GM18505 (cell line): ENCODE data around the gene KIAA1210.

ENCODE experiments used
- ATAC-seq: cut with Tn5 transposase; IDR thresholded peaks from one replicate; pipeline ENCODE4 v1.9.1; 2021; ENCODE audit not compliant: unreplicated experiment
- POLR2A ChIP-seq: IDR thresholded peaks from 4 replicates; pipeline ENCODE4 v1.6.1; 2011; ENCODE audit warnings: borderline replicate concordance; ENCODE audit not compliant: insufficient read depth, insufficient read length; ENCODE audit errors: extremely low read depth

The KIAA1210 gene

GRCh38 chrX:119127650-119128049 is at the start of gene KIAA1210:
Gene KIAA1210 (minus strand): TSS chrX:119127812. CDS start chrX:119123642, 4,170 bp downstream.
- no peak for ATAC-seq
- no peak for TF ChIP-seq POLR2A

- TF ChIP-seq POLR2A, result no peak
These were observed 49.7 kb upstream of the KIAA1210 start for GRCh38 chrX:119177278-119177677.

GRCh38 chrX:119174900-119175299 is 47.3 kb upstream of the KIAA1210 start:
- no peak for ATAC-seq

More at GRCh38 chrX:119177278-119177677, 49.7 kb upstream of the KIAA1210 start:
- ATAC-seq, result no peak

GRCh38 chrX:119168104-119168503 is 40.5 kb upstream of the KIAA1210 start:
- ATAC-seq, result no peak
- no peak for TF ChIP-seq POLR2A

More at GRCh38 chrX:119174900-119175299, 47.3 kb upstream of the KIAA1210 start:
- TF ChIP-seq POLR2A, result no peak

- ATAC-seq, result no peak
- no peak for TF ChIP-seq POLR2A
These were observed 30.6 kb upstream of the KIAA1210 start for GRCh38 chrX:119158226-119158625.

GRCh38 chrX:119156241-119156640 is 28.6 kb upstream of the KIAA1210 start:
- no peak for ATAC-seq
- no peak for TF ChIP-seq POLR2A

- TF ChIP-seq POLR2A, result no peak
- no peak for ATAC-seq
These were observed 27.9 kb upstream of the KIAA1210 start for GRCh38 chrX:119155416-119156035.

- ATAC-seq, result no peak
- TF ChIP-seq POLR2A, result no peak
These were observed 23.4 kb upstream of the KIAA1210 start for GRCh38 chrX:119151051-119151380.

GRCh38 chrX:119150163-119151050 is 22.8 kb upstream of the KIAA1210 start:
- no peak for TF ChIP-seq POLR2A
- no peak for ATAC-seq

- TF ChIP-seq POLR2A, result no peak
- ATAC-seq, result no peak
These were observed 19.9 kb upstream of the KIAA1210 start for GRCh38 chrX:119147486-119147885.

GRCh38 chrX:119145241-119145653 is 17.6 kb upstream of the KIAA1210 start:
- no peak for TF ChIP-seq POLR2A
- no peak for ATAC-seq

- ATAC-seq, result no peak
These were observed 6.9 kb upstream of the KIAA1210 start for GRCh38 chrX:119134466-119134865.

GRCh38 chrX:119132961-119133360 is 5.3 kb upstream of the KIAA1210 start:
- TF ChIP-seq POLR2A, result no peak

More at GRCh38 chrX:119134466-119134865, 6.9 kb upstream of the KIAA1210 start:
- no peak for TF ChIP-seq POLR2A

GRCh38 chrX:119132316-119132715 is 4.7 kb upstream of the KIAA1210 start:
- ATAC-seq, result no peak
- TF ChIP-seq POLR2A, result no peak

More at GRCh38 chrX:119132961-119133360, 5.3 kb upstream of the KIAA1210 start:
- no peak for ATAC-seq
